ENCODE results near the gene SDHC. TPM values are rescaled to one million over a fixed set of nuclear protein-coding genes. Genes with fewer than 3 reads are reported as not detected.
"Not testable (repeated sequence)": the region's sequence is repeated elsewhere in the genome, so short reads cannot be mapped to it uniquely, and the experiment has no call there.

Gene SDHC
- total RNA-seq, 4 donors from 2014 or later, result 27.9 to 144 (median 48.4) TPM

DNA sequence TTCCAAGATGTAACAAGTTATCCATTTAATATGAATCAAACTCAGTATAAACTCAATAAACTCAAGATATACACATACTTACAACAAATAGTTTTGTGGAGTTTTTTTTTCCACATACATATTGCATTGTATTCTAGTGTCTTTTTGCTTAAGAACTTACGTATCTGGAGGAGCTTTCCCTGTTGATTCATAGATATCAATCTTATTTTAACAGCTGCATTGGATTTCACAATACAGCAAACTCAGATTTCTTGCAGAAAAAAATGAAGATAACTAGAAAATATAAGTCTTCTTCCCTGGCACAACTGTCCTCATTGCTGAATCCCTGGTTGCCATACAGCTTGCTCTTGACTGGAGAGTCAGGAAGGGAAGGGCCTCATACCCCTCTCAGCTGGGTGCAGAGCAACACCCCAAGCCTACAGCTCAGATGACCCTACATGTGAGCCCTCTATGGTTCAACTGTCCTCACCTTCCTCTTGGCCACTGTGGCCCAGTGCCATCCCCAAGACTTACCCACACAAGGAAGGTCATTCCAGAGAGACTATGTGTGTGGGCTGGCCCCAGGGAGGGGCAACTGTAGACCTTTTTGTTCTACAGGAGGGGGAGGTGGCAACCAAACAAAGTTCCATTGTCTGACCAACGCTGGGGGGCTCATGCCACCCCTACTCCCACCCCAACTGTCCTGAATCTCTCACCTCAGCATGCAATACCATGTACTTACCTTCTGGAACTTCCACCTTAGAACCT lies 6.1 kb upstream of the SDHC start:
- Histone ChIP-seq H3K27me3 (no peaks in the 10 kb centered on the region), H3K27ac (peak overlapping the region; percentile 18 to 98 (median 82)), H3K4me1 (peaks cover 0 to 68% (median 23%) of the 10 kb centered on the region in 4 donors), H3K4me3 (peak overlapping the region; percentile 28 to 70 (median 34)), H3K9me3 (no peaks in the 10 kb centered on the region), H3K36me3 (peaks cover 0 to 5% (median 0%) of the 10 kb centered on the region in 3 donors)
- WGBS, 2 donors, result 33 to 35% methylated on average over 2 of the region's 2 CpGs
- TF ChIP-seq POLR2A (IDR thresholded peaks at IDR 0.05) (no peak), CTCF (IDR thresholded peaks at IDR 0.05) (no peak), EP300 (IDR thresholded peaks at IDR 0.05) (peak in 1 of 2 donors; percentile 51)
- DNase-seq (ENCODE audit: low spot score in 2 of 2), result no peak

DNA sequence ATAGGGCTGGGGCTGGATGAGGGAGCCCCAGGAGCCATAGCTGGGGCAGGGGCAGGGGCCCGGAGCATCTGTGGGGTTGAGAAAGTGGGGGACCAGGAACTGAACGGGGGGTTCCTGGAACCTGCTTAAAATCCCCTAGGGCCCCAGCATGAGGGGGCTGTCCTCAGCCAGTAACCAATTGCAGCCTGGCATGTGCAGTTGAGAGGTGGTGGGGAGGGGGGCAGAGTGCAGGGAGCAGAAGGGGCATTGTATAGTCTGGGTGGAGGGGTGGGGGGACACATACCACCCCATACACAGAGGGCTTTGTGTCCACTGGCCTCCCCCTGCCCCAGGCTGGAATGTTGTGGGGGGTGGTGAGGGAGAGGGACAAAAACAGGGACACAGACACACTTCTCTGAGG lies 4.3 kb upstream of the SDHC start, which contains the start of gene MPZ:
TSS of gene MPZ (minus strand) at position 101 of the 400 bp plus-strand sequence. CDS start at position 38, 63 bp downstream.
- DNase-seq (ENCODE audit: low spot score in 2 of 2), result no peak
- Histone ChIP-seq H3K27me3 (no peaks in the 10 kb centered on the region), H3K36me3 (peaks cover 0 to 5% (median 0%) of the 10 kb centered on the region in 3 donors), H3K4me3 (peak within 1 kb of the TSS; percentile 28 to 70 (median 34)), H3K4me1 (peaks cover 0 to 63% (median 18%) of the 10 kb centered on the region in 4 donors), H3K9me3 (no peaks in the 10 kb centered on the region), H3K27ac (peak within 1 kb of the TSS; percentile 7 to 98 (median 82))
- 36 to 47% methylated on average over 2 of the region's 2 CpGs for WGBS, 2 donors
- no peak for TF ChIP-seq CTCF (IDR thresholded peaks at IDR 0.05)
- TF ChIP-seq POLR2A (IDR thresholded peaks at IDR 0.05), result peak in 1 of 2 donors; percentile 27
- TF ChIP-seq EP300 (IDR thresholded peaks at IDR 0.05), result peak in 1 of 2 donors; percentile 46

DNA sequence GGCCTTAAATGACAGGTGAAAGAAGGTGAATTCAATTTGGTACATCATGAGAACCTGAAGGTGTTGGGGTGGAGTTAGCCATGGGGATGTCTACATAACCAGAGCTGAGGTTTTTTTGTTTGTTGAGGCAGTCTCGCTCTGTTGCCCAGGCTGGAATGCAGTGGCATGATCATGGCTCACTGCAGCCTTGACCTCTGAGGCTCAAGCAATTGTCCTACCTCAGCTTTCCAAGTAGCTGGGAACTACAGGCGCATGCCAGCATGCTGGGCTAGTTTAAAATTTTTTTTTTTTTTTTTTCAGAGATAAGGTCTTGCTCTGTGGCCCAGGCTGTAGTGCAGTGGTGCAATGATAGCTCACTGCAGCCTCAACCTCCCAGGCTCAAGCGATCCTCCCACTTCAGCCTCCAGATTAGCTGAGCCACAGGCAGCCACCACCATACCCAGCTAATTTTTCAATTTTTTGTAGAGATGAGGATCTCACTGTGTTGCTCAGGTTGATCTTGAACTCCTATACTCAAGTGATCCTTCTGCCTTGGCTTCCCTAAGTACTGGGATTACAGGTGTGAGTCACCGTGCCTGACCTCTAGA lies 2.5 kb upstream of the SDHC start:
- WGBS, 2 donors, result 71 to 73% methylated on average over 4 of the region's 4 CpGs
- no peak for DNase-seq (ENCODE audit: low spot score in 2 of 2)

DNA sequence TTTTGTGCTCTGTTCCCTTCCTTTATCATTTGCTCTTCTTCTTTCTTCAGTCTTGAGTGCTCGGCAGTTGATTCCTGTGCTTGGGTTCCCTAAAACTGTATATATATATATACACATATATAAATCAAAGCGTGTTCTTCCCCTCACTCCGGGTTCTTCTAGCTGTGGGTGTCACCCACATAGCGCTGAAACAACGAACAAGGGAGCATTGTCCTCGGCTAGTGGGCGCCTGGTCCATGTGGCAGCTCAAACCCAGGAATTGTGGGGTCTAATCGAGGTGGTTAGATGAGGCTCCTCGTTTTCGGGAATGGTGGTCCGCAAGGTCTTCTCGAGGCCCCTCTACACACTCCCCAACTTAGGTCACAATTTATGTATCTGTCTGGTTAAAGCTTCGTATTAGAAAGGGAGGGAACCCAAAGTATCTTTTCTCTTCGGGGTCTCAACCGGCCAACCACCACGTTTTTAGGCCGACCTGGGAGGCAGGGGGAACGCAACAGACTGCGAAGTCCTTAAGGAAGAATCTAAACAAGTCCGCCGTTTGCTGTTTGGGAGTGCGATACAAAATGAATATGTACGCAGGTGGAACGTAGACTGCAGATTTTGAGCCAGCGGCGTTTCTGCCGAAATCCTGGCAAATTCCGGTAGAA lies 504 bp upstream of the SDHC start:
- TF ChIP-seq POLR2A (IDR thresholded peaks at IDR 0.05), result no peak
- TF ChIP-seq CTCF (IDR thresholded peaks at IDR 0.05), result no peak
- no peak for TF ChIP-seq EP300 (IDR thresholded peaks at IDR 0.05)

More for the DNA sequence above, 2.5 kb upstream of the SDHC start:
- no peaks in the 10 kb centered on the region for H3K9me3 ChIP-seq
- H3K4me1 ChIP-seq, result peaks cover 0 to 64% (median 10%) of the 10 kb centered on the region in 4 donors
- no peak overlapping the region for H3K4me3 ChIP-seq
- no peaks in the 10 kb centered on the region for H3K27me3 ChIP-seq
- TF ChIP-seq CTCF (IDR thresholded peaks at IDR 0.05), result no peak
- no peak for TF ChIP-seq POLR2A (IDR thresholded peaks at IDR 0.05)
- no peak for TF ChIP-seq EP300 (IDR thresholded peaks at IDR 0.05)
- H3K27ac ChIP-seq, result peak overlapping the region; percentile 43 to 98 (median 88)
- H3K36me3 ChIP-seq, result no peaks in the 10 kb centered on the region

DNA sequence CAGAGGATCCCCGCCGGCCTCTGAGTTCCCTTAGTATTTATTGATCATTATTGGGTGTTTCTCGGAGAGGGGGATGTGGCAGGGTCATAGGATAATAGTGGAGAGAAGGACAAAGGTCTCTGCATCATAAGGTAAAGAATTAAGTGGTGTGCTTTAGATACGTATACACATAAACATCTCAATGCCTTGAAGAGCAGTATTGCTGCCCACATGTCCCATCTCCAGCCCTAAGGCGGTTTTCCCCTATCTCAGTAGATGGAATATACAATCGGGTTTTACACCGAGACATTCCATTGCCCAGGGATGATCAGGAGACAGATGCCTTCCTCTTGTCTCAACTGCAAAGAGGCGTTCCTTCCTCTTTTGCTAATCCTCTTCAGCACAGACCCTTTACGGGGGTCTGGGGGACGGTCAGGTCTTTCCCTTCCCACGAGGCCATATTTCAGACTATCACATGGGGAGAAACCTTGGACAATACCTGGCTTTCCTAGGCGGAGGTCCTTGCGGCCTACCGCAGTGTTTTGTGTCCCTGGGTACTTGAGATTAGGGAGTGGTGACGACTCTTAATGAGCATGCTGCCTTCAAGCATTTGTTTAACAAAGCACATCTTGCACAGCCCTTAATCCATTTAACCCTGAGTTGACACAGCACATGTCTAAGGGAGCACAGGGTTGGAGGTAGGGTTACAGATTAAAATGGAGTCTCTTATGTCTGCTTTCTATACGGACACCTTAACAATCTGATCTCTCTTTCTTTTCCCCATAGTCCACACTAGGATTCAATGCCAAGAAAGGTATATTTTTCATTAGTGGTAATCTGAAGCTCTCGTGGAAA lies 1.9 kb downstream of the SDHC start:
- not testable (repeated sequence) for H3K9me3 ChIP-seq; H3K27ac ChIP-seq; H3K4me3 ChIP-seq; DNase-seq (ENCODE audit: low spot score in 2 of 2); H3K27me3 ChIP-seq
- peaks cover 0 to 50% (median 8%) of the 10 kb centered on the region in 4 donors for H3K4me1 ChIP-seq
- H3K36me3 ChIP-seq, result peaks cover 0 to 13% (median 0%) of the 10 kb centered on the region in 3 donors
- WGBS, 2 donors, result 69 to 76% methylated on average over 17 of the region's 17 CpGs

More for the DNA sequence above, 504 bp upstream of the SDHC start:
- H3K4me1 ChIP-seq, result peaks cover 0 to 57% (median 8%) of the 10 kb centered on the region in 4 donors
- no peaks in the 10 kb centered on the region for H3K27me3 ChIP-seq
- H3K9me3 ChIP-seq, result no peaks in the 10 kb centered on the region
- no peak for DNase-seq (ENCODE audit: low spot score in 2 of 2)
- 25 to 26% methylated on average over 28 of the region's 28 CpGs for WGBS, 2 donors
- peak overlapping the region; percentile 88 to 98 (median 90) for H3K27ac ChIP-seq
- H3K36me3 ChIP-seq, result peaks cover 0 to 1% (median 0%) of the 10 kb centered on the region in 3 donors
- peak overlapping the region; percentile 76 to 97 (median 83) for H3K4me3 ChIP-seq

Measured in tibial nerve (tissue), 4 donors.